H1 (cell line): Measurements from ENCODE around the gene CYP2C9. TPM values are rescaled to one million over a fixed set of nuclear protein-coding genes. Genes with fewer than 3 reads are reported as not detected.

Source experiments
- CTBP2 ChIP-seq: IDR thresholded peaks from 2 replicates; pipeline ENCODE4 v1.7.0; 2011; ENCODE audit warnings: borderline replicate concordance, mild to moderate bottlenecking, moderate library complexity, mixed read lengths, low read length; ENCODE audit not compliant: insufficient read depth, insufficient read length
- GABPA ChIP-seq: IDR thresholded peaks from 2 replicates; pipeline ENCODE4 v1.6.1; 2011; ENCODE audit warnings: mild to moderate bottlenecking, low read length, moderate library complexity, borderline replicate concordance; ENCODE audit not compliant: insufficient read depth
- SIN3A ChIP-seq, 2 experiments: IDR thresholded peaks in 1 of 2; conservative IDR thresholded peaks in 1 of 2; 2 replicates each; pipeline ENCODE4 v1.6.1; 2011 to 2012; ENCODE audit warnings: low read length in 2 of 2, improper control_type of control experiment in 1 of 2, low read depth in 1 of 2, mild to moderate bottlenecking in 1 of 2
- ZNF274 ChIP-seq: IDR thresholded peaks from 2 replicates; pipeline ENCODE4 v1.7.0; 2012; ENCODE audit warnings: low read length, borderline replicate concordance; ENCODE audit errors: extremely low read depth
- polyA plus RNA-seq, 7 experiments: library from polyadenylated mRNA; depleted of rRNA in 3 of 7; stranded (reverse) in 5 of 7; unstranded in 2 of 7; fragments of >200 nt in 5 of 7; fragments of 200-250 nt in 2 of 7; gene quantifications; 1 replicate in 5 of 7; 2 replicates in 1 of 7; 4 replicates in 1 of 7; pipeline versions ENCODE4 v1.2.1 to v1.2.3, GENCODE V29; 2011 to 2013; ENCODE audit warnings: missing spikeins in 2 of 7, mixed read lengths in 2 of 7
- total RNA-seq: library from RNA; stranded (reverse); fragmentation: NEBNext Ultra II Directional; extraction: Animal tissue kit (Norgen Biotek cat#: 25700); gene quantifications from 2 replicates; pipeline ENCODE4 v1.2.1, GENCODE V29; 2021
- TF ChIP-seq, protein P1 (sequence below): fragments of 300-600 bp; sonication (generic); IDR thresholded peaks from 2 replicates; pipeline ENCODE4 v1.7.1; 2012; ENCODE audit warnings: low read length, moderate library complexity, mild to moderate bottlenecking, inconsistent platforms; ENCODE audit not compliant: insufficient replicate concordance
- TF ChIP-seq, protein P2 (sequence below), 3 experiments: IDR thresholded peaks; 1 replicate in 2 of 3; 2 replicates in 1 of 3; pipeline versions ENCODE4 v1.5.1 to v1.6.1; 2011; ENCODE audit warnings: low read length in 3 of 3, mild to moderate bottlenecking in 3 of 3, inconsistent platforms in 2 of 3, low read depth in 1 of 3, moderate library complexity in 1 of 3; ENCODE audit not compliant: insufficient read depth in 1 of 3; ENCODE audit errors: control extremely low read depth in 1 of 3

CYP2C9 gene
- total and polyA plus RNA-seq, 2 of the 8 experiments (the other 6 are each of a cell fraction or from before 2014, with no cell fraction given), result 0.03 TPM; not detected in 1

DNA sequence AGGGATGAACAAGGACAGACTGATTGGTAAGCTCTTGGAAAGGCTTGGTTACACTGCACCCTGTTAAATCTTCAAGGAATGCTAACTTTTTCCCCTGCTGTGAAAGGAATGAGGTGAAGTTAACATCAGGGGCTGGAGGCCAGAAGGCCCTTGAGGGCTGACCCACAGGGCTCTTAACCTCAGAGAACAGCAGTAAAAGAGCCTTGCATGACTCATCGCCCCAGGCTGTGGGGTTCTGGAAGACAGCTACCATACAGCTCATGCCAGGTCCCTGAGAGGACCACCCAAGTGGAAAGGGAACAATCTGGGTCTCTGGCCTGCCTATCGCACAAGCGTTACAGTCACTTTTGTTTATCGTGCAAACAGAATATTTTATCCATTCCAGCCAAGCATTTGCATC lies 54.4 kb downstream of the CYP2C9 start (continued):
- no peak for TF ChIP-seq GABPA
- no peak for TF ChIP-seq ZNF274
- TF ChIP-seq CTBP2, result no peak
- TF ChIP-seq, protein P1, sequence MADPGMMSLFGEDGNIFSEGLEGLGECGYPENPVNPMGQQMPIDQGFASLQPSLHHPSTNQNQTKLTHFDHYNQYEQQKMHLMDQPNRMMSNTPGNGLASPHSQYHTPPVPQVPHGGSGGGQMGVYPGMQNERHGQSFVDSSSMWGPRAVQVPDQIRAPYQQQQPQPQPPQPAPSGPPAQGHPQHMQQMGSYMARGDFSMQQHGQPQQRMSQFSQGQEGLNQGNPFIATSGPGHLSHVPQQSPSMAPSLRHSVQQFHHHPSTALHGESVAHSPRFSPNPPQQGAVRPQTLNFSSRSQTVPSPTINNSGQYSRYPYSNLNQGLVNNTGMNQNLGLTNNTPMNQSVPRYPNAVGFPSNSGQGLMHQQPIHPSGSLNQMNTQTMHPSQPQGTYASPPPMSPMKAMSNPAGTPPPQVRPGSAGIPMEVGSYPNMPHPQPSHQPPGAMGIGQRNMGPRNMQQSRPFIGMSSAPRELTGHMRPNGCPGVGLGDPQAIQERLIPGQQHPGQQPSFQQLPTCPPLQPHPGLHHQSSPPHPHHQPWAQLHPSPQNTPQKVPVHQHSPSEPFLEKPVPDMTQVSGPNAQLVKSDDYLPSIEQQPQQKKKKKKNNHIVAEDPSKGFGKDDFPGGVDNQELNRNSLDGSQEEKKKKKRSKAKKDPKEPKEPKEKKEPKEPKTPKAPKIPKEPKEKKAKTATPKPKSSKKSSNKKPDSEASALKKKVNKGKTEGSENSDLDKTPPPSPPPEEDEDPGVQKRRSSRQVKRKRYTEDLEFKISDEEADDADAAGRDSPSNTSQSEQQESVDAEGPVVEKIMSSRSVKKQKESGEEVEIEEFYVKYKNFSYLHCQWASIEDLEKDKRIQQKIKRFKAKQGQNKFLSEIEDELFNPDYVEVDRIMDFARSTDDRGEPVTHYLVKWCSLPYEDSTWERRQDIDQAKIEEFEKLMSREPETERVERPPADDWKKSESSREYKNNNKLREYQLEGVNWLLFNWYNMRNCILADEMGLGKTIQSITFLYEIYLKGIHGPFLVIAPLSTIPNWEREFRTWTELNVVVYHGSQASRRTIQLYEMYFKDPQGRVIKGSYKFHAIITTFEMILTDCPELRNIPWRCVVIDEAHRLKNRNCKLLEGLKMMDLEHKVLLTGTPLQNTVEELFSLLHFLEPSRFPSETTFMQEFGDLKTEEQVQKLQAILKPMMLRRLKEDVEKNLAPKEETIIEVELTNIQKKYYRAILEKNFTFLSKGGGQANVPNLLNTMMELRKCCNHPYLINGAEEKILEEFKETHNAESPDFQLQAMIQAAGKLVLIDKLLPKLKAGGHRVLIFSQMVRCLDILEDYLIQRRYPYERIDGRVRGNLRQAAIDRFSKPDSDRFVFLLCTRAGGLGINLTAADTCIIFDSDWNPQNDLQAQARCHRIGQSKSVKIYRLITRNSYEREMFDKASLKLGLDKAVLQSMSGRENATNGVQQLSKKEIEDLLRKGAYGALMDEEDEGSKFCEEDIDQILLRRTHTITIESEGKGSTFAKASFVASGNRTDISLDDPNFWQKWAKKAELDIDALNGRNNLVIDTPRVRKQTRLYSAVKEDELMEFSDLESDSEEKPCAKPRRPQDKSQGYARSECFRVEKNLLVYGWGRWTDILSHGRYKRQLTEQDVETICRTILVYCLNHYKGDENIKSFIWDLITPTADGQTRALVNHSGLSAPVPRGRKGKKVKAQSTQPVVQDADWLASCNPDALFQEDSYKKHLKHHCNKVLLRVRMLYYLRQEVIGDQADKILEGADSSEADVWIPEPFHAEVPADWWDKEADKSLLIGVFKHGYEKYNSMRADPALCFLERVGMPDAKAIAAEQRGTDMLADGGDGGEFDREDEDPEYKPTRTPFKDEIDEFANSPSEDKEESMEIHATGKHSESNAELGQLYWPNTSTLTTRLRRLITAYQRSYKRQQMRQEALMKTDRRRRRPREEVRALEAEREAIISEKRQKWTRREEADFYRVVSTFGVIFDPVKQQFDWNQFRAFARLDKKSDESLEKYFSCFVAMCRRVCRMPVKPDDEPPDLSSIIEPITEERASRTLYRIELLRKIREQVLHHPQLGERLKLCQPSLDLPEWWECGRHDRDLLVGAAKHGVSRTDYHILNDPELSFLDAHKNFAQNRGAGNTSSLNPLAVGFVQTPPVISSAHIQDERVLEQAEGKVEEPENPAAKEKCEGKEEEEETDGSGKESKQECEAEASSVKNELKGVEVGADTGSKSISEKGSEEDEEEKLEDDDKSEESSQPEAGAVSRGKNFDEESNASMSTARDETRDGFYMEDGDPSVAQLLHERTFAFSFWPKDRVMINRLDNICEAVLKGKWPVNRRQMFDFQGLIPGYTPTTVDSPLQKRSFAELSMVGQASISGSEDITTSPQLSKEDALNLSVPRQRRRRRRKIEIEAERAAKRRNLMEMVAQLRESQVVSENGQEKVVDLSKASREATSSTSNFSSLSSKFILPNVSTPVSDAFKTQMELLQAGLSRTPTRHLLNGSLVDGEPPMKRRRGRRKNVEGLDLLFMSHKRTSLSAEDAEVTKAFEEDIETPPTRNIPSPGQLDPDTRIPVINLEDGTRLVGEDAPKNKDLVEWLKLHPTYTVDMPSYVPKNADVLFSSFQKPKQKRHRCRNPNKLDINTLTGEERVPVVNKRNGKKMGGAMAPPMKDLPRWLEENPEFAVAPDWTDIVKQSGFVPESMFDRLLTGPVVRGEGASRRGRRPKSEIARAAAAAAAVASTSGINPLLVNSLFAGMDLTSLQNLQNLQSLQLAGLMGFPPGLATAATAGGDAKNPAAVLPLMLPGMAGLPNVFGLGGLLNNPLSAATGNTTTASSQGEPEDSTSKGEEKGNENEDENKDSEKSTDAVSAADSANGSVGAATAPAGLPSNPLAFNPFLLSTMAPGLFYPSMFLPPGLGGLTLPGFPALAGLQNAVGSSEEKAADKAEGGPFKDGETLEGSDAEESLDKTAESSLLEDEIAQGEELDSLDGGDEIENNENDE, result no peak
- TF ChIP-seq, protein P2, sequence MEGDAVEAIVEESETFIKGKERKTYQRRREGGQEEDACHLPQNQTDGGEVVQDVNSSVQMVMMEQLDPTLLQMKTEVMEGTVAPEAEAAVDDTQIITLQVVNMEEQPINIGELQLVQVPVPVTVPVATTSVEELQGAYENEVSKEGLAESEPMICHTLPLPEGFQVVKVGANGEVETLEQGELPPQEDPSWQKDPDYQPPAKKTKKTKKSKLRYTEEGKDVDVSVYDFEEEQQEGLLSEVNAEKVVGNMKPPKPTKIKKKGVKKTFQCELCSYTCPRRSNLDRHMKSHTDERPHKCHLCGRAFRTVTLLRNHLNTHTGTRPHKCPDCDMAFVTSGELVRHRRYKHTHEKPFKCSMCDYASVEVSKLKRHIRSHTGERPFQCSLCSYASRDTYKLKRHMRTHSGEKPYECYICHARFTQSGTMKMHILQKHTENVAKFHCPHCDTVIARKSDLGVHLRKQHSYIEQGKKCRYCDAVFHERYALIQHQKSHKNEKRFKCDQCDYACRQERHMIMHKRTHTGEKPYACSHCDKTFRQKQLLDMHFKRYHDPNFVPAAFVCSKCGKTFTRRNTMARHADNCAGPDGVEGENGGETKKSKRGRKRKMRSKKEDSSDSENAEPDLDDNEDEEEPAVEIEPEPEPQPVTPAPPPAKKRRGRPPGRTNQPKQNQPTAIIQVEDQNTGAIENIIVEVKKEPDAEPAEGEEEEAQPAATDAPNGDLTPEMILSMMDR (IDR thresholded peaks at IDR 0.05; ENCODE audit: control extremely low read depth in 1 of 3, insufficient read depth in 1 of 3, low read depth in 1 of 3, low read length in 3 of 3), result no peak
- no peak for TF ChIP-seq SIN3A (conservative IDR thresholded peaks at IDR 0.05 in 1 of 2, IDR thresholded peaks at IDR 0.05 in 1 of 2; ENCODE audit: low read depth in 1 of 2, low read length in 2 of 2)
